Measurements from ENCODE around the gene INTS3.

The INTS3 gene

GRCh38 chr1:153696741-153697140 is 31.1 kb upstream of the INTS3 start:
- no peak for DNase-seq (ENCODE audit: low read depth)
- no peak for TF ChIP-seq CTCF (conservative IDR thresholded peaks at IDR 0.05; ENCODE audit: control insufficient read depth, insufficient read depth, low read depth, low read length)
- no peak overlapping the region for H3K4me3 ChIP-seq (ENCODE audit: control insufficient read depth, low read depth, low read length)

GRCh38 chr1:153697191-153698019 is 30.4 kb upstream of the INTS3 start:
- DNase-seq (ENCODE audit: low read depth), result peak; percentile 80
- no peak for TF ChIP-seq CTCF (conservative IDR thresholded peaks at IDR 0.05; ENCODE audit: control insufficient read depth, insufficient read depth, low read depth, low read length)
- H3K4me3 ChIP-seq (ENCODE audit: control insufficient read depth, low read depth, low read length), result no peak overlapping the region

GRCh38 chr1:153698020-153698922 is 29.6 kb upstream of the INTS3 start:
- DNase-seq (ENCODE audit: low read depth), result peak; percentile 83
- no peak for TF ChIP-seq CTCF (conservative IDR thresholded peaks at IDR 0.05; ENCODE audit: control insufficient read depth, insufficient read depth, low read depth, low read length)
- no peak overlapping the region for H3K4me3 ChIP-seq (ENCODE audit: control insufficient read depth, low read depth, low read length)

DNA sequence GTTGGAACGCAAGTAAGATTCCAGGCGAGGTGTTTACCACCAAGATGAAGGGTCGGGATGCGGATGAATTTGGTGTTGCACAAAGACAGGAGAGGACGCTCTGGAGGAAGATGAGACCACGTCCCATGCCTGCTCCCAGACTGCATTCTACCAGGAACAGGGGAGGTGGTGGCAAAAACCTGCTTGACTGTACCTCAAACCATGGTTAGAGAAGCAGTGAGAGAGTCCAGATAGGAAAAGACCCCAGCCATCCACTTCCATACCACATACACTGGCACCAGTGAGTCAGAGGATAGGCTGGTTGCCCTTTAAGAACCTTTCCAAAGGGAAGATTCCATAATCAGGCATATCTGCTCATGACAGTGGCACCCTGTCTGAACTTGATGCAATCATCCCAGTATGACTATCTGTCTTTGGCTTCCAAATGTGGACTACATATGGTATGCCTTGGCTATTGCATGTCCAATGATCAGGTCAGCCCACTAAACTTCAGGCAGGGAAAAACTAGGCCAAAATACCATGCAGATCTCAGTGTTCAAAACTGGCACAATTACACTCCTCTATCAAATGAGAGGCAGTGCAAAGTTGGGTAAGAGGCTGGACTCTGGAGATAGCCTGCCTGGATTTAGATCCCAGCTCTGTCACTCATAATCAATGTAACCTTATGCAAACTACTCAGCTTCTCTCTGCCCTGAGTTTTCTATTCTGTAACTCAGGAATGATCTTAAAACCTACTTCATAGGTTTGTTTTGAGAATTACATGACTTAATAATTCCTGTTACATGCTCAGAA is 28.7 kb upstream of the INTS3 start:
- DNase-seq (ENCODE audit: low read depth), result peak; percentile 86
- H3K4me3 ChIP-seq (ENCODE audit: control insufficient read depth, low read depth, low read length), result no peak overlapping the region
- no peak for TF ChIP-seq CTCF (conservative IDR thresholded peaks at IDR 0.05; ENCODE audit: control insufficient read depth, insufficient read depth, low read depth, low read length)

GRCh38 chr1:153699768-153700167 is 28.1 kb upstream of the INTS3 start:
- no peak for DNase-seq (ENCODE audit: low read depth)
- H3K4me3 ChIP-seq (ENCODE audit: control insufficient read depth, low read depth, low read length), result no peak overlapping the region
- TF ChIP-seq CTCF (conservative IDR thresholded peaks at IDR 0.05; ENCODE audit: control insufficient read depth, insufficient read depth, low read depth, low read length), result no peak

GRCh38 chr1:153705484-153705883 is 22.4 kb upstream of the INTS3 start:
- no peak overlapping the region for H3K4me3 ChIP-seq (ENCODE audit: control insufficient read depth, low read depth, low read length)
- no peak for TF ChIP-seq CTCF (conservative IDR thresholded peaks at IDR 0.05; ENCODE audit: control insufficient read depth, insufficient read depth, low read depth, low read length)
- no peak for DNase-seq (ENCODE audit: low read depth)

All from fibroblast of mammary gland (primary cell).